ENCODE data around the gene GOLGA6D.
"Not testable (repeated sequence)": the region's sequence is repeated elsewhere in the genome, so short reads cannot be mapped to it uniquely, and the experiment has no call there.

The GOLGA6D gene

DNA sequence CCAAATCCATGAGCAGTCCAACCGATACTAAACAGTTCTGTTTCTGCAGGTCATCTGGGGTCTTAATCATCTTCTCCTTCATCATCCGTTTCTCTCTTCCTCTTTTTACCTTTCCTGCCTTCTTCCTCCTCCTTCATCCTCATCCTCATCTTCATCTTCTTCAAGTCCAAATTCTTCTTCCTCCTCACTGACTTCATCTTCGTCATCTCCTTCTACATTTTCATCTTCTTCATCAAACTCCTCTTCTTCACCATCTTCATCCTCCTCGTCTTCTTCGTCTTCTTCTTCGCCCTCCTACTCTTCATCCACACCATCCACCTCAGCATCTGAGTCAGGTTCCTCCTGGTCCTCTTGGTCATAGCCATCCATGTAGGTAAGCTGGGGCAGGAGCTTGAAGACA is 39.1 kb downstream of the GOLGA6D start:
- Histone ChIP-seq H3K27me3 (ENCODE audit: insufficient read depth, insufficient read length) (peaks cover 5% of the 10 kb centered on the region), H3K36me3 (ENCODE audit: insufficient read depth, insufficient read length, low read length) (no peaks in the 10 kb centered on the region), H3K4me3 (ENCODE audit: insufficient read length, low read depth) (no peak overlapping the region), H3K9me3 (ENCODE audit: insufficient read depth, low read length) (no peaks in the 10 kb centered on the region), H3K4me1 (ENCODE audit: insufficient read depth, insufficient read length) (no peaks in the 10 kb centered on the region), H3K9ac (ENCODE audit: insufficient read length, low read depth) (no peak overlapping the region)
- DNase-seq (ENCODE audit: low read depth, low spot score) = no peak
- TF ChIP-seq ZNF274 (IDR thresholded peaks at IDR 0.05; ENCODE audit: low read depth, low read length) = no peak
- TF ChIP-seq SUZ12 (IDR thresholded peaks at IDR 0.05; ENCODE audit: extremely low read depth, insufficient read depth, insufficient read length) = no peak

DNA sequence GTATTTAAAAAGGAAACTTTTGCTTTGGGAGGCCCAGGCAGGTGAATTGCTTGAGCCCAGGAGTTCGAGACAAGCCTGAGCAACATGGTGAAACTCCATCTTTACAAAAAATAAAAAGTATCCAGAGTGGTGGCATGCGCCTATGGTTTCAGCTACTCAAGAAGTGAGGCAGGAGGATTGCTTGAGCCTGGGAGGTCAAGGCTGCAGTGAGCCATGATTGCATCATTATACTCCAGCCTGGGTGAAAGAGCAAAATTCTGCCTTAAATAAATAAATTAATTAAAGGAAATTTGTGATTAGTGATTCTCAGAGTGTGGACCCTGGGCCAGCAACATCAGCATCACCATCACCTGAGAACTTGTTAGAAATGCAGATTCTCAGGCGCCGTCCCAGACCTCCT is 43.3 kb downstream of the GOLGA6D start:
- TF ChIP-seq SUZ12 (IDR thresholded peaks at IDR 0.05; ENCODE audit: extremely low read depth, insufficient read depth, insufficient read length) (no peak), ZNF274 (IDR thresholded peaks at IDR 0.05; ENCODE audit: low read depth, low read length) (no peak), YY1 (IDR thresholded peaks at IDR 0.05; ENCODE audit: insufficient read depth, insufficient read length) (no peak)

DNA sequence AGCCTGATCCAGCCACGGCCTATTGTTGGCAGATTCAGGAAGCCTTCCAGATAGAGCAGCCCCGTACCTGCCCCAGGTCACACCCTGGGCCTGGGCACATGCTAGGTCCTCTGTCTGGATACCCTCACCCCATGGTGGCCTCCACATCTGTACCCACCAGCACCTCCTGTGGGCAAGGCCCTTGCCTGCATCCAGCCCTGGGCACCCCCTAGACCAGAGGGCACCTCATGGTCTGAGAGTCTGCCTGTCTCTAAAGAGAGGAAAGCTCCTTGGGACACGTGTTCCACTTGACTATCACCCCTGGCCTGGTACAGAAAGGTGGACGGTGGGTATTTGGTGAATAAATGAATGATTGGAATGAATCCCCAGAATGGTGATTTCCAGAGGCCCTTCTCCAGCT is 44.4 kb downstream of the GOLGA6D start:
- no peak for DNase-seq (ENCODE audit: low read depth, low spot score)
- Histone ChIP-seq H3K4me3 (ENCODE audit: insufficient read length, low read depth) (no peak overlapping the region), H3K36me3 (ENCODE audit: insufficient read depth, insufficient read length, low read length) (no peaks in the 10 kb centered on the region), H3K9ac (ENCODE audit: insufficient read length, low read depth) (no peak overlapping the region), H3K27me3 (ENCODE audit: insufficient read depth, insufficient read length) (peaks cover under 1% of the 10 kb centered on the region), H3K9me3 (ENCODE audit: insufficient read depth, low read length) (no peaks in the 10 kb centered on the region), H3K4me1 (ENCODE audit: insufficient read depth, insufficient read length) (no peaks in the 10 kb centered on the region)
- no peak for TF ChIP-seq SUZ12 (IDR thresholded peaks at IDR 0.05; ENCODE audit: extremely low read depth, insufficient read depth, insufficient read length)
- no peak for TF ChIP-seq YY1 (IDR thresholded peaks at IDR 0.05; ENCODE audit: insufficient read depth, insufficient read length)
- TF ChIP-seq ZNF274 (IDR thresholded peaks at IDR 0.05; ENCODE audit: low read depth, low read length) = no peak

More for the DNA sequence above, 43.3 kb downstream of the GOLGA6D start:
- no peak for DNase-seq (ENCODE audit: low read depth, low spot score)
- Histone ChIP-seq H3K9me3 (ENCODE audit: insufficient read depth, low read length) (no peaks in the 10 kb centered on the region), H3K36me3 (ENCODE audit: insufficient read depth, insufficient read length, low read length) (no peaks in the 10 kb centered on the region), H3K4me1 (ENCODE audit: insufficient read depth, insufficient read length) (no peaks in the 10 kb centered on the region), H3K9ac (ENCODE audit: insufficient read length, low read depth) (no peak overlapping the region), H3K27me3 (ENCODE audit: insufficient read depth, insufficient read length) (peaks cover 5% of the 10 kb centered on the region), H3K4me3 (ENCODE audit: insufficient read length, low read depth) (no peak overlapping the region)

DNA sequence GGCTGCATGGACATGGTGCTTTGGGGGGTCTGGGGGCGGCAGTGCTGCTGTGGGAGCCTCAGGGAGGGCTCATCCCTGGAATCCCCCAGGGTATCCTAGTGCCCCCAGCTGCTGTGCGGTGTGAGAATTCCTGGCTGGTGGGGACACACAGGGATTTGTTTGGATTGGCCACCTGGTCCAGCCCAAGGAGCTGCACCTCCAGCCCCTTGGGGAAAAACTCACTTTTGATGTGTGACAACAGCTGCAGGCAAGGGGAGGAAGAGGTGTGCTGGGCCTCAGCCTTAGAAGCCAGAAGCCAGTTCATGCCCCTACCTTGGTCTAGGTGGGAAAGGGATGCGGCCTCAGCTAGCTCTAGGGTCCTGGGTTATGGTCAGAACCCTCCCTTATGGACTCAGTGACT is 44.9 kb downstream of the GOLGA6D start:
- no peak for TF ChIP-seq YY1 (IDR thresholded peaks at IDR 0.05; ENCODE audit: insufficient read depth, insufficient read length)
- no peak for TF ChIP-seq ZNF274 (IDR thresholded peaks at IDR 0.05; ENCODE audit: low read depth, low read length)
- TF ChIP-seq SUZ12 (IDR thresholded peaks at IDR 0.05; ENCODE audit: extremely low read depth, insufficient read depth, insufficient read length) = no peak
- no peak overlapping the region for H3K9ac ChIP-seq (ENCODE audit: insufficient read length, low read depth)
- H3K9me3 ChIP-seq (ENCODE audit: insufficient read depth, low read length) = no peaks in the 10 kb centered on the region
- H3K4me3 ChIP-seq (ENCODE audit: insufficient read length, low read depth) = no peak overlapping the region
- no peaks in the 10 kb centered on the region for H3K27me3 ChIP-seq (ENCODE audit: insufficient read depth, insufficient read length)
- DNase-seq (ENCODE audit: low read depth, low spot score) = no peak
- H3K36me3 ChIP-seq (ENCODE audit: insufficient read depth, insufficient read length, low read length) = no peaks in the 10 kb centered on the region
- H3K4me1 ChIP-seq (ENCODE audit: insufficient read depth, insufficient read length) = no peaks in the 10 kb centered on the region

DNA sequence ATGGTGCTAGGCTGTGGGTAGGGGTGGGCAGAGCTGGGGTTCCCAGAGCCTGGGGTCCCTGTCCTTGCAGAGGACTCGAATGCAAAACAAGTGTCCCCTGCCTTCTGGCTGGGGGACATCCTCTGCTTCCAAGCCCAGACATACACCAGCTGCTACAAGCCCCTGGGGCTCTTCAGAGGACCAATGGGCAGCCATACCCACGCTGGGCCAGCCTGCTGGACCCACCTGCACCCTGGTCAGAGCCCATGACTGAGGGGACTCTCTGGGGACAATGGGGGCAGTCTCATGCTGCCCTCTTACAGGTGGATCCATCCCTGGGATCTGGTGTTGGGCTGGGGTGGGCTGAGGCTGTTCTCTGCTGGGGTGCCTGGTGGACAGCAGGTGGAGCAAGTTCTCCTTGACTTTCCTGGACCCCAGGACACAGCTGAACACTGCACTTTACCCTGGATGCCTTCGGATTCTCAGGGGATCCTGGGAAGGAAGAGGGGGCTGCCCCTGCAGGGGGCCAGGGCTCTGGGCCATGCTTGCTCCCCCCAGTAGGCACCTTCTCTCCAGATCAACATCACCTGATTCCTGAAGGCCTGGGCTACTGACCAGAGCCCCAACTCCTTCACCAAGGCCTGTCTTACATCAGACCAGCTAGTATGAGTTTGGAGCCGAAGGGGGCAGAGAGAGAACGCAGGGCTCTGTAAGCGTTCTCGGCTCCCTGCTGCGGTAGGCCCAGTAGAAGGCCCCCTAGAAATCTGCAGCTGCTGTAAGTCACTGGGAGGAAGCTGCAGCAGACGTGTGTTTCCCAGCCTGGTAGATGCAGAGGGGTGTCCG is 46.1 kb downstream of the GOLGA6D start:
- H3K4me3 ChIP-seq (ENCODE audit: insufficient read length, low read depth) = no peak overlapping the region
- H3K4me1 ChIP-seq (ENCODE audit: insufficient read depth, insufficient read length) = no peaks in the 10 kb centered on the region
- H3K36me3 ChIP-seq (ENCODE audit: insufficient read depth, insufficient read length, low read length) = no peaks in the 10 kb centered on the region
- no peak for TF ChIP-seq SUZ12 (IDR thresholded peaks at IDR 0.05; ENCODE audit: extremely low read depth, insufficient read depth, insufficient read length)
- DNase-seq (ENCODE audit: low read depth, low spot score) = no peak
- no peaks in the 10 kb centered on the region for H3K9me3 ChIP-seq (ENCODE audit: insufficient read depth, low read length)
- no peak overlapping the region for H3K9ac ChIP-seq (ENCODE audit: insufficient read length, low read depth)
- H3K27me3 ChIP-seq (ENCODE audit: insufficient read depth, insufficient read length) = no peaks in the 10 kb centered on the region

DNA sequence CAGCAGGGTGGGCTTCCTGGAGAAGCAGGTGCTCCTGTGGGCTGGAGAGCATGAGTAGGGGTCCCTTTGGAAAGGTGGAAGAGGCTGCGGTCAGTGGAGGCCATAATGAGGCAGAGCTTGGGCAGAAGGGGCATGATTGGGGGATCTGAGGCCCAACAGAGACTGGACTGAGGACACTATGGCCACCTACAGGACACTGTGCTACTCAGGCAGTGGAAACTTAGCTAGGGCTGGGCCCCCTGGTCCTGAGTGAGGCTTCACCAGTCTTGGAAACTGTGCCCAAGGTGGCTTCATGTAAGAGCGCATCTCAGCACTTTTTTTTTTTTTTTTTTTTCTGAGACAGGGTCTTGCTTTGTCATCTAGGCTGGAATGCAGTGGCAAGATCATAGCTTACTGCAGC is 46.9 kb downstream of the GOLGA6D start:
- no peak for TF ChIP-seq ZNF274 (IDR thresholded peaks at IDR 0.05; ENCODE audit: low read depth, low read length)
- no peak for TF ChIP-seq SUZ12 (IDR thresholded peaks at IDR 0.05; ENCODE audit: extremely low read depth, insufficient read depth, insufficient read length)
- no peak for TF ChIP-seq YY1 (IDR thresholded peaks at IDR 0.05; ENCODE audit: insufficient read depth, insufficient read length)
- H3K9ac ChIP-seq (ENCODE audit: insufficient read length, low read depth) = no peak overlapping the region
- H3K27me3 ChIP-seq (ENCODE audit: insufficient read depth, insufficient read length) = no peaks in the 10 kb centered on the region
- DNase-seq (ENCODE audit: low read depth, low spot score) = no peak
- H3K9me3 ChIP-seq (ENCODE audit: insufficient read depth, low read length) = no peaks in the 10 kb centered on the region
- no peaks in the 10 kb centered on the region for H3K36me3 ChIP-seq (ENCODE audit: insufficient read depth, insufficient read length, low read length)
- no peak overlapping the region for H3K4me3 ChIP-seq (ENCODE audit: insufficient read length, low read depth)
- H3K4me1 ChIP-seq (ENCODE audit: insufficient read depth, insufficient read length) = no peaks in the 10 kb centered on the region

DNA sequence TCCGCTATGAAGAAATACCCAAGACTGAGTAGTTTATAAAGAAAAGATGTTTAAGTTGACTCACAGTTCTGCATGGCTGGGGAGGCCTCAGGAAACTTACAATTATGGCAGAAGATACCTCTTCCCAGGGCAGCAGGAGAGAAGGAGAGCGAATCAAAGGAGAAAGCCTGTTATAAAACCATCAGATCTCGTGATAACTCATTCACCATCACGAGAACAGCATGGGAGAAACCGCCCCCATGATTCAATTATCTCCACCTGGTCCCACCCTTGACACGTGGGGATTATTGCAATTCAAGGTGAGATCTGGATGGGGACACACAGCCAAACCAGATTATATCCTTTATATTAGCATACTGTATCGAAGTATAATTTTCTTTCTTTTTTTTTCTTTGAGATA is 49.5 kb downstream of the GOLGA6D start:
- DNase-seq (ENCODE audit: low read depth, low spot score); H3K9me3 ChIP-seq (ENCODE audit: insufficient read depth, low read length); H3K36me3 ChIP-seq (ENCODE audit: insufficient read depth, insufficient read length, low read length); H3K4me1 ChIP-seq (ENCODE audit: insufficient read depth, insufficient read length); H3K4me3 ChIP-seq (ENCODE audit: insufficient read length, low read depth); H3K9ac ChIP-seq (ENCODE audit: insufficient read length, low read depth); H3K27me3 ChIP-seq (ENCODE audit: insufficient read depth, insufficient read length): not testable (repeated sequence)

DNA sequence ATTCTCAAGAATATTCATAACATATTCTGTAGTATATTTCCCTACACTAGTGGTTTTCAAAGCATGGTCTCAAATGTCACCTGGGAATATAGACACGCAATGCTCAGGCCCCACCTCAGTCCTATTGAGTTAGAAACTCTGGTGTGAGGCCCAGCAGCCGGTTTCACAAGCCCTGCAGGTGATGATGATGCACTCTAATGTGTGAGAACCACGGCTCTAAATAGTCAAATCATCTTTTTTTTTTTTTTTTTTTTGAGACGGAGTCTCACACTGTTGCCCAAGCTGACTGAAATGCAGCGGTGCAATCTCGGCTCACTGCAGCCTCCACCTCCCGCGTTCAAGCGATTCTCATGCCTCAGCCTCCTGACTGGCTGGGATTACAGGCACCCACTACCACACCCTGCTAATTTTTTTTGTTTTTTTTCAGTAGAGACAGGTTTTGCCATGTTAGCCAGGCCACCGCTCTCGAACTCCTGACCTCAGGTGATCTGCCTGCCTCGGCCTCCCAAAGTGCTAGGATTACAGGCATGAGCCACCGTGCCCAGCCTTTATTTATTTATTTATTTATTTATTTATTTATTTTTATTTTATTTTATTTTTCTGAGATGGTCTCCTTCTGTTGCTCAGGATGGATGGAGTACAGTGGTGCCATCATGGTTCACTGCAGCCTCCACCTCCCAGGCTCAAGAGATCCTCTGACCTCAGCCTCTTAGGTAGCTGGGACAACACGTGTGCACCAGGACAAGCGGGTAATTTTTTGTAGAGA is 51.2 kb downstream of the GOLGA6D start:
- H3K4me3 ChIP-seq (ENCODE audit: insufficient read length, low read depth); H3K36me3 ChIP-seq (ENCODE audit: insufficient read depth, insufficient read length, low read length); H3K9me3 ChIP-seq (ENCODE audit: insufficient read depth, low read length); DNase-seq (ENCODE audit: low read depth, low spot score); H3K4me1 ChIP-seq (ENCODE audit: insufficient read depth, insufficient read length); H3K9ac ChIP-seq (ENCODE audit: insufficient read length, low read depth); H3K27me3 ChIP-seq (ENCODE audit: insufficient read depth, insufficient read length): not testable (repeated sequence)

Measured in NT2/D1 (cell line).